Gastrocnemius medialis (tissue), 4 donors: Measurements from ENCODE around the gene CYP2R1. TPM values are rescaled to one million over a fixed set of nuclear protein-coding genes. Genes with fewer than 3 reads are reported as not detected.
"Not testable (repeated sequence)": the region's sequence is repeated elsewhere in the genome, so short reads cannot be mapped to it uniquely, and the experiment has no call there.

Experiments
- ATAC-seq, 2 donors: fragments of 150-250 bp; one replicate each; pipeline ENCODE4 v1.9.1; 2016
- DNase-seq, 2 donors: peaks; one replicate each; pipeline ENCODE4 v3.0.0-alpha.2; 2019
- H3K27ac ChIP-seq, 4 donors: fragments of 200-600 bp; sonication (generic); 1 replicate in 1 of 4; 2 replicates in 3 of 4; pipeline ENCODE4 v1.5.1; 2016 to 2018; ENCODE audit warnings: mild to moderate bottlenecking in 2 of 4, moderate library complexity in 1 of 4
- H3K27me3 ChIP-seq, 3 donors: fragments of 200-600 bp; sonication (generic) in 2 of 3; 1 replicate in 1 of 3; 2 replicates in 2 of 3; pipeline versions ENCODE4 v1.5.1 to v1.6.0; 2016 to 2019; ENCODE audit warnings: mild to moderate bottlenecking in 1 of 3, moderate library complexity in 1 of 3
- H3K36me3 ChIP-seq, 2 donors: fragments of 200-600 bp; sonication (generic) in 1 of 2; one replicate each; pipeline ENCODE4 v1.5.1; 2017 to 2018
- H3K4me1 ChIP-seq, 2 donors: fragments of 200-600 bp; sonication (generic) in 1 of 2; one replicate each; pipeline ENCODE4 v1.5.1; 2016 to 2017; ENCODE audit warnings: mild to moderate bottlenecking in 2 of 2
- H3K4me3 ChIP-seq, 4 donors: fragments of 200-600 bp; sonication (generic) in 3 of 4; 1 replicate in 1 of 4; 2 replicates in 3 of 4; pipeline ENCODE4 v1.5.1; 2016 to 2019; ENCODE audit warnings: mild to moderate bottlenecking in 2 of 4
- H3K9me3 ChIP-seq, 3 donors: fragments of 200-600 bp; sonication (generic) in 2 of 3; 1 replicate in 1 of 3; 2 replicates in 2 of 3; pipeline ENCODE4 v1.5.1; 2016 to 2019
- POLR2A ChIP-seq, 2 donors: fragments of 450-650 bp; IDR thresholded peaks; one replicate each; pipeline ENCODE4 v1.6.1; 2017; ENCODE audit warnings: antibody characterized with exemption in 2 of 2, mild to moderate bottlenecking in 2 of 2, moderate library complexity in 2 of 2
- in situ Hi-C, 4 donors: fragments of 200-750 bp; cut with MboI; loops; one replicate each; pipeline versions ENCODE4 v1.15.0 to v1.8.0; 2017; ENCODE audit warnings: low sequenced_read_pairs in 4 of 4
- intact Hi-C: fragments of 100-400 bp; cut with DNase I; formaldehyde crosslinking; loops from one replicate; pipeline ENCODE4 v1.15.1; 2023; ENCODE audit warnings: low total_unique reads
- total RNA-seq, 4 donors: library from RNA; depleted of rRNA; stranded (reverse); fragments of >200 nt; gene quantifications; one replicate each; pipeline versions ENCODE4 v1.1.0 to v1.2.3, GENCODE V29; 2016
- TF ChIP-seq, protein P1 (sequence below), 5 experiments: fragments of 450-650 bp in 3 of 5; fragments of 200-600 bp in 2 of 5; sonication (generic) in 2 of 5; IDR thresholded peaks in 4 of 5; conservative IDR thresholded peaks in 1 of 5; 1 replicate in 4 of 5; 2 replicates in 1 of 5; pipeline ENCODE4 v1.5.1; 2016 to 2019; ENCODE audit warnings: antibody characterized with exemption in 5 of 5, mild to moderate bottlenecking in 3 of 5, moderate library complexity in 3 of 5

CYP2R1 gene
- total RNA-seq, 4 donors from 2014 or later, result 4.6 to 9.2 (median 4.8) TPM

DNA sequence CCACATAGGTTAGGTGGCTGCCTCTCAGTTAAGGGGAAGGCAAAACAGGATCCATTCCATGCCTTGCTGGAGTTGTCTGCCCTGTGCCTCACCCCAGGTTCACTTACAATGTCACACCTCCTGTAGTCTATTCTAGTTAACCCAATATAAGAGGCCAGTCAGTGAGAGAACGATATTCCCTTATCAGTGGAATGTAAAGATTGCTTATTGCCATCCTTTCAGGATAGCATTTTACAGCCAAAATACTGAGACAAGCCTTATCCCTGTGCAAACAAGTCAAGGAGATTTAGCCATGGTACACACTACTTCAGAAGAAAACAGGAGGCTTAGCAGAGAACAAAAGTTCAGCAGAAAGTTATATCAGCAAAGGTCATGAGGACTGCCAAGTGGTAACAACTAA, 5.5 kb downstream of the CYP2R1 start:
- no peak for ATAC-seq
- in situ Hi-C loops, result loop anchor here in 2 of 4 donors (25.0 kb wide), 2 partner anchors 349 to 374 kb away; partner anchors contain the start of gene PSMA1 (in 1 of the 2)

DNA sequence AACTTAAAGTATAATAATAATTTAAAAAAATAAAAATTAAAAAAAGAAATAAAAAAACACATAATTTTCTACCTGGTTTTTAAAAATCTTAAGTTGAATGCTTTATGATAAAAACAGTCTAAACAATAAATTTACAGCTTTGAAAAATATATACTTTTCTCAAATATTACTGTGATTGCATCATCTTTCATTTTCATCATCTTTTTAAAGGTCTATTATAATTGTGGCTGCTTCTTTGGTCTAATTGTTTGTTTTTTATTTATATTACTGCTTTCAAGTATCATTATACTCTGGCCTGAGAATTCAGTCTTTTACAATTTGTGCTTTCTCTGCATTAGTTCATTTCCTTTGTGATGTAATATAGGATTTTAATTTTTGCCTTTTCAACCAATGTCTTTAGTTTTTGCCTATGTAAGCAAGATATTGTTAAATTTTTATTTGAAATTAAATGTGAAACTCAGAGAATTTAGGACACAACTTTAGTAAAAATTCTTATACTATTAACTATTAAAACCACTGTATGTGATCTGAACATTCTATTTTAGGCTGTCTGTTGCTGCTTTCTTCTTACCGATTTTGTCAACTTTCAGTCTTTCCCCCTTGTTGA, 7.3 kb downstream of the CYP2R1 start:
- ATAC-seq (no peak), DNase-seq (no peak)
- intact Hi-C loops (no loop called here), in situ Hi-C loops (loop anchor here in 2 of 4 donors (25.0 kb wide), 2 partner anchors 347 to 372 kb away; partner anchors contain the start of gene PSMA1 (in 1 of the 2))
- TF ChIP-seq, protein P1, sequence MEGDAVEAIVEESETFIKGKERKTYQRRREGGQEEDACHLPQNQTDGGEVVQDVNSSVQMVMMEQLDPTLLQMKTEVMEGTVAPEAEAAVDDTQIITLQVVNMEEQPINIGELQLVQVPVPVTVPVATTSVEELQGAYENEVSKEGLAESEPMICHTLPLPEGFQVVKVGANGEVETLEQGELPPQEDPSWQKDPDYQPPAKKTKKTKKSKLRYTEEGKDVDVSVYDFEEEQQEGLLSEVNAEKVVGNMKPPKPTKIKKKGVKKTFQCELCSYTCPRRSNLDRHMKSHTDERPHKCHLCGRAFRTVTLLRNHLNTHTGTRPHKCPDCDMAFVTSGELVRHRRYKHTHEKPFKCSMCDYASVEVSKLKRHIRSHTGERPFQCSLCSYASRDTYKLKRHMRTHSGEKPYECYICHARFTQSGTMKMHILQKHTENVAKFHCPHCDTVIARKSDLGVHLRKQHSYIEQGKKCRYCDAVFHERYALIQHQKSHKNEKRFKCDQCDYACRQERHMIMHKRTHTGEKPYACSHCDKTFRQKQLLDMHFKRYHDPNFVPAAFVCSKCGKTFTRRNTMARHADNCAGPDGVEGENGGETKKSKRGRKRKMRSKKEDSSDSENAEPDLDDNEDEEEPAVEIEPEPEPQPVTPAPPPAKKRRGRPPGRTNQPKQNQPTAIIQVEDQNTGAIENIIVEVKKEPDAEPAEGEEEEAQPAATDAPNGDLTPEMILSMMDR (IDR thresholded peaks at IDR 0.05 in 4 of 5, conservative IDR thresholded peaks at IDR 0.05 in 1 of 5), result no peak
- TF ChIP-seq POLR2A (IDR thresholded peaks at IDR 0.05), result no peak
- no peak overlapping the region for H3K4me3 ChIP-seq
- H3K9me3 ChIP-seq, result no peaks in the 10 kb centered on the region
- no peaks in the 10 kb centered on the region for H3K27me3 ChIP-seq
- peaks cover 4 to 9% of the 10 kb centered on the region in 2 donors for H3K4me1 ChIP-seq
- peaks cover 0 to 2% of the 10 kb centered on the region in 2 donors for H3K36me3 ChIP-seq
- H3K27ac ChIP-seq, result no peak overlapping the region

More for the DNA sequence above, 5.5 kb downstream of the CYP2R1 start:
- Histone ChIP-seq H3K36me3 (peaks cover 0 to 2% of the 10 kb centered on the region in 2 donors), H3K4me1 (peaks cover 4 to 21% of the 10 kb centered on the region in 2 donors), H3K27ac (no peak overlapping the region), H3K9me3 (no peaks in the 10 kb centered on the region), H3K4me3 (no peak overlapping the region), H3K27me3 (no peaks in the 10 kb centered on the region)
- intact Hi-C loops, result no loop called here
- DNase-seq, result no peak
- no peak for TF ChIP-seq POLR2A (IDR thresholded peaks at IDR 0.05)
- TF ChIP-seq, protein P1 (IDR thresholded peaks at IDR 0.05 in 4 of 5, conservative IDR thresholded peaks at IDR 0.05 in 1 of 5), result no peak

DNA sequence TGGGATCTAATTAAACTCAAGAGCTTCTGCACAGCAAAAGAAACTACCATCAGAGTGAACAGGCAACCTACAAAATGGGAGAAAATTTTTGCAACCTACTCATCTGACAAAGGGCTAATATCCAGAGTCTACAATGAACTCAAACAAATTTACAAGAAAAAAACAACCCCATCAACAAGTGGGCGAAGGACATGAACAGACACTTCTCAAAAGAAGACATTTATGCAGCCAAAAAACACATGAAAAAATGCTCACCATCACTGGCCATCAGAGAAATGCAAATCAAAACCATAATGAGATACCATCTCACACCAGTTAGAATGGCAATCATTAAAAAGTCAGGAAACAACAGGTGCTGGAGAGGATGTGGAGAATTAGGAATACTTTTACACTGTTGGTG, 8.3 kb downstream of the CYP2R1 start:
- in situ Hi-C loops, result loop anchor here in 2 of 4 donors (25.0 kb wide), 2 partner anchors 346 to 371 kb away; partner anchors contain the start of gene PSMA1 (in 1 of the 2)
- H3K9me3 ChIP-seq, H3K27ac ChIP-seq, H3K4me1 ChIP-seq, H3K4me3 ChIP-seq, H3K27me3 ChIP-seq, intact Hi-C loops, DNase-seq, H3K36me3 ChIP-seq, ATAC-seq: not testable (repeated sequence)

DNA sequence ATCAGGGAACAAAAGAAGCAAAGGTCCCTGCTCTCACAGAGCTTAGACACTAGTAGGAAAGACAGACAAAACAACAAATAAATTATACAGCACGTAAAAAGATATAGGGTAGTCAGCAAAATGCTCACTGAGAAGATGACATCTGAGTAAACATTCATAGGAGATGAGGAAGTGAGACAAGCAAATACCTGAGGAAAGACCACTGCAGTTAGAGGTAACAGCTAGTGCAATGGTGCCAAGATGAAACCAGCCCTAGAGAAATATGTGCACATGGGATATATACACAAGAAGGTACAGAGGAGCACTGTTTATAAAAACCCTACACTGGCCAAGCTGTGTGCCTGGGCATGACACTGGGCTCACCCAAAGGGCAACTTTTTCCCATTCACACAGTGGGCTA, 9.8 kb downstream of the CYP2R1 start:
- intact Hi-C loops, result no loop called here
- Histone ChIP-seq H3K9me3 (no peaks in the 10 kb centered on the region), H3K4me3 (no peak overlapping the region), H3K36me3 (peaks cover 2 to 20% of the 10 kb centered on the region in 2 donors), H3K27me3 (no peaks in the 10 kb centered on the region), H3K27ac (no peak overlapping the region), H3K4me1 (no peaks in the 10 kb centered on the region)
- in situ Hi-C loops, result loop anchor here in 2 of 4 donors (25.0 kb wide), 2 partner anchors 345 to 370 kb away; partner anchors contain the start of gene PSMA1 (in 1 of the 2)
- TF ChIP-seq, protein P1 (IDR thresholded peaks at IDR 0.05 in 4 of 5, conservative IDR thresholded peaks at IDR 0.05 in 1 of 5), result no peak
- TF ChIP-seq POLR2A (IDR thresholded peaks at IDR 0.05), result no peak
- ATAC-seq, result no peak
- no peak for DNase-seq

DNA sequence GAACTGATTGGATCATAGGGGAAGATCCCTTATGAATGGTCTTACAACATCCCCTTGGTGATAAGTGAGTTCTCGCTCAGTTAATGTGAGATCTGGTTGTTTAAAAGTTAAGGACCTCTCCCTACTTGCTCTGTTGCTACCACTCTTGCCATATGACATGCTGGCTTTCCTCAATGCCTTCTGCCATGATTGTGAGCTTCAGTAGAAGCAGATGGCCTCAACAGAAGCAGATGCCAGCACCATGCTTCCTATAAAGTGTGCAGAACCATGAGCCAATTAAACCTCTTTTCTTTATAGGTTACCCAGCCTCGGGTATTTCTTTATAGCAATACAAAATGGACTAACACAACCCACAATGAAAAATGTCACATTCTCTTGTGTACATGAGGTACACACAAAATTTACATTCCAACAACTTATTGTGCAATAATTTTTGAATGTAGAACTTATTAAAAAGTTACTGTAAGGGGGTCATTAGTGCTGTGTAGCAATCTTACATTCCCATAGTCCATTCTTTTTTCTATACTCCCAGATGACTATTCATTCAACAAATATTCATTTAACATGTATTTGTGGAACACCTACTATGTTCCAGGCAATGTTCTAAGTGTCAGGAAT, 10.3 kb downstream of the CYP2R1 start:
- intact Hi-C loops, result no loop called here
- DNase-seq, result no peak
- Histone ChIP-seq H3K9me3 (no peaks in the 10 kb centered on the region), H3K36me3 (peaks cover 2 to 24% of the 10 kb centered on the region in 2 donors), H3K4me3 (no peak overlapping the region), H3K27ac (no peak overlapping the region), H3K4me1 (no peaks in the 10 kb centered on the region), H3K27me3 (no peaks in the 10 kb centered on the region)
- no peak for ATAC-seq
- no peak for TF ChIP-seq POLR2A (IDR thresholded peaks at IDR 0.05)
- TF ChIP-seq, protein P1 (IDR thresholded peaks at IDR 0.05 in 4 of 5, conservative IDR thresholded peaks at IDR 0.05 in 1 of 5), result no peak
- in situ Hi-C loops, result loop anchor here in 2 of 4 donors (25.0 kb wide), 2 partner anchors 344 to 369 kb away; partner anchors contain the start of gene PSMA1 (in 1 of the 2)
